Endothelial cell (in vitro differentiated cells): ENCODE data around the gene RCOR3. TPM values are rescaled to one million over a fixed set of nuclear protein-coding genes. Genes with fewer than 3 reads are reported as not detected.
"Not testable (repeated sequence)": the region's sequence is repeated elsewhere in the genome, so short reads cannot be mapped to it uniquely, and the experiment has no call there.

Experiments used
- DNase-seq: peaks from one replicate; pipeline ENCODE4 v3.0.0; 2021; ENCODE audit warnings: low spot score
- H3K27ac Mint-ChIP-seq: one replicate; pipeline ENCODE4 v1.8.0; 2021; ENCODE audit warnings: mixed read lengths, inconsistent platforms; ENCODE audit not compliant: unreplicated experiment
- H3K27me3 Mint-ChIP-seq: one replicate; pipeline ENCODE4 v1.8.0; 2021; ENCODE audit warnings: mild to moderate bottlenecking, moderate library complexity, mixed read lengths, inconsistent platforms; ENCODE audit not compliant: unreplicated experiment
- H3K36me3 Mint-ChIP-seq: one replicate; pipeline ENCODE4 v1.8.0; 2021; ENCODE audit warnings: mild to moderate bottlenecking, low read depth, mixed read lengths, inconsistent platforms; ENCODE audit not compliant: unreplicated experiment
- H3K4me1 Mint-ChIP-seq: one replicate; pipeline ENCODE4 v1.8.0; 2021; ENCODE audit warnings: mild to moderate bottlenecking, mixed read lengths, inconsistent platforms; ENCODE audit not compliant: unreplicated experiment
- H3K4me3 Mint-ChIP-seq: one replicate; pipeline ENCODE4 v1.8.0; 2021; ENCODE audit warnings: mild to moderate bottlenecking, mixed read lengths, inconsistent platforms; ENCODE audit not compliant: unreplicated experiment
- H3K9me3 Mint-ChIP-seq: one replicate; pipeline ENCODE4 v1.8.0; 2021; ENCODE audit warnings: mixed read lengths, inconsistent platforms; ENCODE audit not compliant: unreplicated experiment
- total RNA-seq: library from RNA; stranded (reverse); fragmentation: NEBNext Ultra II Directional; extraction: Animal tissue kit (Norgen Biotek cat#: 25700); gene quantifications from one replicate; pipeline ENCODE4 v1.2.1, GENCODE V29; 2021; ENCODE audit not compliant: unreplicated experiment
- TF ChIP-seq, protein P1 (sequence below): fragments of 200-600 bp; sonication (generic); IDR thresholded peaks from one replicate; pipeline ENCODE4 v1.5.0; 2021; ENCODE audit warnings: antibody characterized with exemption; ENCODE audit not compliant: unreplicated experiment

Gene RCOR3
- total RNA-seq, 1 donor from 2014 or later, result 39.6 TPM

DNA sequence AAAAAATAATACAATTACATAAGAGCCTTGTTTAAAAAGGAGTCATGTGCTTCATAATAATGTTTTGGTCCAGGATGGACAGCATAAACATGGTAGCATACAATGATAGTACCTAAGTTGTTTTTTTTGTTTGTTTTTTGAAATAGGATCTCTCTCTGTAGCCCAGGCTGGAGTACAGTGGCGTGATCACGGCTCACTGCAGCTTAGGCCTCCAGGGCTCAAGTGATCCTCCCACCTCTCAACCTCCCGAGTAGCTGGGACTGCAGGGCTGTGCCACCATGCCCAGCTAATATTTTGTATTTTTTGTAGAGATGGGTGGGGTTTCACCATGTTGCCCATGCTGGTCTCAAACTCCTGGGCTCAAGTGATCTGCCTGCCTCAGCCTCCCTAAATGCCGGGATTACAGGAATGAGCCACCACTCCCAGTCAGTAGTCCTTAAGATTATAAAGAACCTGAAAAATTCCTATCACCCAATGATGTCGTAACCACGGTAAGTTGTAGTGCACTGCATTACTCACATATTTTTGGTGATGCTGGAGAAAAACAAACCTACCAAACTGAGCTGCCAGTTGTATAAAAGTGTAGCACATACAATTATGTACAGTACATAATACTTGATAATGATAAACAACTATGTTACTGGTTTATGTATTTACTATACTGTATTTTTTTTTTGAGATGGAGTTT is 22.4 kb upstream of the RCOR3 start:
- H3K4me3 Mint-ChIP-seq, result no peak overlapping the region
- TF ChIP-seq, protein P1, sequence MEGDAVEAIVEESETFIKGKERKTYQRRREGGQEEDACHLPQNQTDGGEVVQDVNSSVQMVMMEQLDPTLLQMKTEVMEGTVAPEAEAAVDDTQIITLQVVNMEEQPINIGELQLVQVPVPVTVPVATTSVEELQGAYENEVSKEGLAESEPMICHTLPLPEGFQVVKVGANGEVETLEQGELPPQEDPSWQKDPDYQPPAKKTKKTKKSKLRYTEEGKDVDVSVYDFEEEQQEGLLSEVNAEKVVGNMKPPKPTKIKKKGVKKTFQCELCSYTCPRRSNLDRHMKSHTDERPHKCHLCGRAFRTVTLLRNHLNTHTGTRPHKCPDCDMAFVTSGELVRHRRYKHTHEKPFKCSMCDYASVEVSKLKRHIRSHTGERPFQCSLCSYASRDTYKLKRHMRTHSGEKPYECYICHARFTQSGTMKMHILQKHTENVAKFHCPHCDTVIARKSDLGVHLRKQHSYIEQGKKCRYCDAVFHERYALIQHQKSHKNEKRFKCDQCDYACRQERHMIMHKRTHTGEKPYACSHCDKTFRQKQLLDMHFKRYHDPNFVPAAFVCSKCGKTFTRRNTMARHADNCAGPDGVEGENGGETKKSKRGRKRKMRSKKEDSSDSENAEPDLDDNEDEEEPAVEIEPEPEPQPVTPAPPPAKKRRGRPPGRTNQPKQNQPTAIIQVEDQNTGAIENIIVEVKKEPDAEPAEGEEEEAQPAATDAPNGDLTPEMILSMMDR, result no peak
- H3K36me3 Mint-ChIP-seq, result no peaks in the 10 kb centered on the region
- no peaks in the 10 kb centered on the region for H3K4me1 Mint-ChIP-seq
- H3K27ac Mint-ChIP-seq, result no peak overlapping the region
- H3K27me3 Mint-ChIP-seq, result peaks cover 3% of the 10 kb centered on the region
- no peak for DNase-seq
- H3K9me3 Mint-ChIP-seq, result no peaks in the 10 kb centered on the region

DNA sequence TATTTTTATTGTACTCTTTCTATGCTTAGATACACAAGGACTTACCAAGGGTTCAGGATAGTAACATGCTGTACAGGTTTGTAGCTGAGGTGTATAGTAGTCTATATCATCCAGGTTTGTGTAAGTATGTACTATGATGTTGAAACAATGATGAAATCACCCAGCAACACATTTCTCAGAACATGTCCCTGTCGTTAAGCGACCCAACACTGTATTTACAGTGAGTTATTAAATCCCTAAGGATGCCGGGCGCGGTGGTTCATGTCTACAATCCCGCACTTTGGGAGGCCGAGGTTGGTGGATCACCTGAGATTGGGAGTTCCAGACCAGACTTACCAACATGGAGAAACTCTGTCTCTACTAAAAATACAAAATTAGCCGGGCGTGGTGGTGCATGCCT is 21.6 kb upstream of the RCOR3 start:
- H3K9me3 Mint-ChIP-seq, result no peaks in the 10 kb centered on the region
- TF ChIP-seq, protein P1, result no peak

DNA sequence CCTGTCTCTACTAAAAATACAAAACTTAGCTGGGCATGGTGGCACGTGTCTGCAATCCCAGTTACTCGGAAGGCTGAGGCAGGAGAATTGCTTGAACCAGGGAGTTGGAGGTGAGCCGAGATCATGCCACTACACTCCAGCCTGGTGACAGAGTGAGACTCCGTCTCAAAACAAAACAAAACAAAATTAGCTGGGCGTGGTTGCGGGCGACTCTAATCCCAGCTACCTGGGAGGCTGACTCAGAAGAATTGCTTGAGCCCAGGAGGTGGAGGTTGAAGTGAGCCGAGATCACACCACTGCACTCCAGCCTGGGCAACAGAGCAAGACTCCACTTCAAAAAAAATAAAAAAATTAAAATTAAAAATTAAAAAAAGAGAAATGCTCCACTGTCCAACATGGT is 18.6 kb upstream of the RCOR3 start:
- H3K36me3 Mint-ChIP-seq, H3K27me3 Mint-ChIP-seq, H3K4me3 Mint-ChIP-seq, H3K9me3 Mint-ChIP-seq, H3K4me1 Mint-ChIP-seq, DNase-seq, H3K27ac Mint-ChIP-seq: not testable (repeated sequence)

More for the DNA sequence above, 21.6 kb upstream of the RCOR3 start:
- H3K4me1 Mint-ChIP-seq, result no peaks in the 10 kb centered on the region
- no peak overlapping the region for H3K4me3 Mint-ChIP-seq
- peaks cover 3% of the 10 kb centered on the region for H3K27me3 Mint-ChIP-seq
- no peaks in the 10 kb centered on the region for H3K36me3 Mint-ChIP-seq
- no peak for DNase-seq
- H3K27ac Mint-ChIP-seq, result no peak overlapping the region

DNA sequence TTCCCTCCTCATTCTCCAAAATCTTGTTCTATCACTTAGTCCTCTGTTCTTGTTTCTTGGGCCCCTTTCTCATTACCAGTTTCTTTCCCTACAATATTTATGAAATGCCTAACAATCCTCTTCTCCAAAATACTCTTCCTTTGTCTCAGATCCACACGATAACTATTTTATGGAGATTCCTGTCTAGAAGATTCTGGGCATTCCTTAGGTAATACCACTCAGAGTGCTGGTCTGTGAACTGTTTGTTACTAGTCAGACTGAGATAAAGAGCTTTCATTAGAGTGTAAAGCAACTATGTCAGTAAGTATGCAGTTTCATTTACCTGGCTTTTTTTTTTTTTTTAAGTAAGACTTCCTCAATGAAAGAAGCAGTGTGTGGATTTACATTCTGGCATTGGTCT is 18.1 kb upstream of the RCOR3 start:
- Mint-ChIP-seq H3K4me3 (no peak overlapping the region), H3K27ac (no peak overlapping the region), H3K36me3 (no peaks in the 10 kb centered on the region), H3K4me1 (no peaks in the 10 kb centered on the region), H3K9me3 (no peaks in the 10 kb centered on the region), H3K27me3 (peaks cover 3% of the 10 kb centered on the region)
- TF ChIP-seq, protein P1, result no peak
- DNase-seq, result no peak

GRCh38 chr1:211243639-211244038 is 15.5 kb upstream of the RCOR3 start:
- not testable (repeated sequence) for H3K27ac Mint-ChIP-seq, H3K4me1 Mint-ChIP-seq, H3K27me3 Mint-ChIP-seq, H3K4me3 Mint-ChIP-seq, DNase-seq, H3K9me3 Mint-ChIP-seq, H3K36me3 Mint-ChIP-seq

GRCh38 chr1:211246583-211246982 is 12.6 kb upstream of the RCOR3 start:
- H3K27me3 Mint-ChIP-seq, H3K9me3 Mint-ChIP-seq, DNase-seq, H3K27ac Mint-ChIP-seq, H3K4me1 Mint-ChIP-seq, H3K4me3 Mint-ChIP-seq, H3K36me3 Mint-ChIP-seq: not testable (repeated sequence)
